HG03175 (cell line): ENCODE measurements around the gene EDAR.

ENCODE experiments used
- ATAC-seq: cut with Tn5 transposase; IDR thresholded peaks from one replicate; pipeline ENCODE4 v1.9.1; 2021; ENCODE audit warnings: mild to moderate bottlenecking, moderate library complexity; ENCODE audit not compliant: unreplicated experiment

The EDAR gene

DNA sequence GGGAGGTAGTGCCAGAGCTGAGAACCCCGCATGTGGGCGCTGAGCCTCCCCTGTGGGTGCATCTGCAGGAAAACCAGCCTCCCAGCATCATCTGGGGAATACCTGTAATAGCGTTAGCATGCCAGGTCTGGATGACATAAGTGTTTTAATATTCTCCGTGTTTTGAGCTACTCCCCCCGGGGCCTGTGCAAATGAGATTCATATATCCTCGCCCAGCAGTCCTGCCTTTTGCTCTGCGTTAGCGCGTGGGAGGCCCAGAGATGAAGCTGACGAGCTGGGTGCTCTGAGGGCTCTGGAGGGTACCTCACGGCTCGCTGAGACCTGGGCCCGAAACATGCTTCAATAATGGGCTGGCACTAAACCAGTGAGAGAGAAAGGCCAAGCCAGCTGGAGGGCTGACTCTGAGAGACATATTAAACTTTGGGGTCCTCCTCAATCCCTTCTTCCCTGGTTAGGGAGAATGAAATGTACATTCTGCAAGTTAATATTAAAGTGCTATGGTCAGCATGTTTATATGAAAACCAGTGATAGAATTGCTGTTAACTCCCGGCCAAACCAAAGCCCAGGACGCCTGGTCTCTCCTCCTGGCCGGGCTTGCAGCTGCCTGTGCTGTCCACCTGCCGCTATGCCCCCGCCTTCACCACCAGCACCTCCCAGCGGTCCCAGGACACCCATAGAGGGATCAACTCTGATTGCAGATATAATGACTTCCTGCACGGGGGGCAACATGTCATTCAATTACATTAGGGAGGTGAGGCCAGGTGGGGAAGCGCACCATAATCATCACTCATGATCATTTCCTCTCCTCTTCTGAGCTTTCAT lies 77.0 kb downstream of the EDAR start:
- ATAC-seq, result no peak

GRCh38 chr2:108911401-108911800 lies 77.6 kb downstream of the EDAR start:
- no peak for ATAC-seq

- no peak for ATAC-seq
These were observed 78.3 kb downstream of the EDAR start for GRCh38 chr2:108910541-108911396.

DNA sequence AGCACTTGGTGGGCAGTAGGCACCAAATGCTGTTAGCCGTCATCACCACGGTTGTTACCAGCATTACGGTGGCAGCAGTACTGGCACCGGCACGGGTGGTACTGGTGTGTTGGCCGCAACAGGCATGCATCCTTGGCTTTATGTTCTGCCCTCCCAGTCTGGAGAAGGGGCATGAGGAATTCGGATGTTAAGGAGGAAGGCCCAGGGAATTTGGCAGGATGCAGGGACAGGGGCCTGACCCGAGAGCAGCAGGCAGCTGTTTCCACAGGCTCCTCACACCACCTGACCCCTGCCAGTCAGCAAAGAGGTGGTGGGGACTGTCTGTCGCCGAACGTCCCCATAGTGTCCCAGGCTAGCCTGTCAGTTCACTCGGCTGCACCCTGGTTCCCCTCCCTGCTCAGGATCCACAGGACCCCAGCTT lies 79.0 kb downstream of the EDAR start:
- no peak for ATAC-seq

DNA sequence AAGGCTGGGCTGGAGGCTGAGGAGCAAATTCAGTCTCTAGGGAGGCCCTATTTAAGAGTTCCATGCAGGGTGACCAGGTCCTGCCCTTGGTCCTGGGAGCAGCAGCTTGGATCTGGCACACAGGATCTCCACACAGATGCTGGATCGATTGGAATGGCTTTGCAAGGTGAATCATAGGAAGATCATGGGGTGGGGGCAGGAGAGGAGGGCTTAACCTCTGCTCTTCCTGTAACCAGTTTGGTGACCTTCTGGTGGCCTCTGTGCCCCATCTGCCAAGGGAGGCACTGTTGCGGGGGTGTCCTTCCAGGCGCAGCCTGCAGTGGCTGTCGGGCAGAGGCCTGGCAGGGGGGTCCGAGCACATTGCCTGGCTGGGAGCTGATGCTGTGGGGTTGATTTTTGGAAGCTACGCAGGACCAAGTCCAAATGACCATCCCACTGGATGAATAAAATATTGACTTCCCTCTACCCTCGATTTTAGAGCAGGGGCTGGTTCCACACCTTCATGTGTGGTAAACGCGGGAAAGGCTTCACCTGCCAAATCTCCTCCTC lies 79.7 kb downstream of the EDAR start:
- ATAC-seq, result no peak

- ATAC-seq, result no peak
These were observed 80.3 kb downstream of the EDAR start for GRCh38 chr2:108908713-108909070.

- no peak for ATAC-seq
These were observed 81.0 kb downstream of the EDAR start for GRCh38 chr2:108907822-108908712.

- ATAC-seq, result no peak
These were observed 82.5 kb downstream of the EDAR start for GRCh38 chr2:108906403-108907077.

DNA sequence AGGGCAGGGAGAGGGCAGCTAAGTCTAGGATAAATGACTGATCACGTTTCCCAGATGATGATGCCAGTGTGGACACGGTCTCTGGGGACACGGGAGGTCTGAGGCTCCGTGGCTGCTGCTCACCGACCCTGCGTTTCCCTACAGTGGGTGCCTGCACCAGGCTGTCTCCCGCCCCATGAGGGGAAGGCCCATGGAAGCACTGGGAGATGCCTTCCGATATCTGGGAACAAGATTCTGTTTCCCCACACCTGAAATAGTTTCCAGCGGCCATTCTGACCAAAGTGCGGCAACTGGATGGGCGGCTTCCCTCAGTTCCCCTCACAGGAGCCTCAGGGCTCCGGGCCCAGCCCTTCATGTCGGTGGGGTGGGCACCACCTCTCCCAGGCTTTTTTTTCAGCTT lies 83.1 kb downstream of the EDAR start:
- no peak for ATAC-seq

DNA sequence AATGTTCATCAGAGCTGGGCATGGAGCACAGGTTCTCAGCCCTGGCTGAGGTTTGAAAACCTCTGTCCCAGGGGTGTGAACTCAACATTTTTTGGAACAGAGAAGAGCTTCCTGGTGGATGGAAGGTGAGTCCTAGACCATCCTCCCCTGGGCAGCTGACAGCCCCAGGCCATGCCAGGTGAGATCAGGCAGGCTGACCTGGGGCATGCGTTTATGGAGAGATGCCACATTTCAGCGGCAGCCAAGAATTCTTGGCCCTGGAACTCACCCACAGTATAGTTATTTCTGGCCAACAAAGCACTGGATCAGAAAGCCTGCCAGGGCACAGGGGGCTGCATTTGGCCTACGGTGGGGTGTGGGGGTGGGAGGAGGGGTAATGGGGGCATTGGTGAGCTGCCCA lies 83.8 kb downstream of the EDAR start:
- no peak for ATAC-seq

DNA sequence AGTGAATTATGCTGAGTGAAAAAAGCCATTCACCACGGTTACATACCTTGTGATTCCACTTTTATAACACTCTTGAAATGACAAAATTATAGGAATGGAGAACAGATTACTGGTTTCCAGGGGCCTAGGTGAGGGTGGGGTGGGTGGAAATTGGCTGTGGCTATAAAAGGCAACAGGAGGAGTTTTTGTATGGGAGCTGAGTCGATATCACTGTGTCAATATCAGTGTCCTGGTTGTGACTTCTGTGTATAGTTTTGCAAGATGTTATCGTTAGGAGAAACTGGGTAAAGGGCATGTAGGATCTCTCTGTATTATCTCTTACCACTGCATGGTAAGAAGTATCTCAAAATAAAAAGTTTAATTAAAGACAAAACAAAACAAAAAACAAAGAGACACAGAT lies 84.3 kb downstream of the EDAR start:
- no peak for ATAC-seq

- no peak for ATAC-seq
These were observed 90.5 kb downstream of the EDAR start for GRCh38 chr2:108898315-108899082.

- ATAC-seq, result no peak
These were observed 92.3 kb downstream of the EDAR start for GRCh38 chr2:108896741-108897140.

GRCh38 chr2:108895188-108895587 lies 93.8 kb downstream of the EDAR start:
- ATAC-seq, result no peak

DNA sequence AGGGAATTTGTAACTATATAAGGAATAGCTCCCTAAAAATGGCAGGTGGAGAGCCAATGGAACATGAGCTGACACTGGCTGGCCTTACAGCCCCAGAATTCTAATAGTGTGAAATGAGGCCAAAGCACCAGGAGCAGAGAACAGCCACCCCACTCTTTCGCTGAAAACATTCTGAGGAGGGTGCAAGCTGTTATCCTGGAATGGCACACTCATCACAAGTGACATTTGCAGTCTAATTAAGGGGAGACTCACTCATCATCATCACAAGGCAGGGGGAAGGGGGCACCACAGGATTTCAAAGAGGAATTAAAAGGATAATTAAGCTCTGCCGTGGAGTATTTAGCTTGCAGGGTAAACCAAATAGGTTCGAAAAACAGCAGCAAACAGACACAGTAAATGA lies 94.3 kb downstream of the EDAR start:
- ATAC-seq, result no peak

GRCh38 chr2:108893277-108893676 lies 95.7 kb downstream of the EDAR start:
- ATAC-seq, result no peak

GRCh38 chr2:108889907-108890306 lies 99.1 kb downstream of the EDAR start:
- ATAC-seq, result no peak

DNA sequence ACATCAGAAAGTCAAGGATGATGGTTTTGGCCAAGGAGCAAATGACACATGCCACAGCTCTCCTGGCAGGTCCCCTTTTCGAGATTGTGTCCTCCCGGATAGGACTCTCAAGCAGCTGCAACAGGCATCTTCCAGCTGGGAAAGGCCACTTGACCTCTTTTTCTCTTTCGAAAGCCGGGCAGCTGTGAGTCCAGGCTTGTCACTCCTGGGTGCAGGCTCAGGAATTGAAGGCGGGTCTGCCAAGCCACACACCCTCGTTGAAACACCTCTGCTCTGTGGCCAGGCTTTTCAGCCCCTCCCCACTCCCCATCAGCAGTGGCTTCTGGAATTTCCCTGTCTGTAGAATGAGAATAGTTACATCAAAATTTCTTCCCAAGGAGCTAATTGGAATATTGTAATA lies 104.4 kb downstream of the EDAR start:
- ATAC-seq, result no peak

DNA sequence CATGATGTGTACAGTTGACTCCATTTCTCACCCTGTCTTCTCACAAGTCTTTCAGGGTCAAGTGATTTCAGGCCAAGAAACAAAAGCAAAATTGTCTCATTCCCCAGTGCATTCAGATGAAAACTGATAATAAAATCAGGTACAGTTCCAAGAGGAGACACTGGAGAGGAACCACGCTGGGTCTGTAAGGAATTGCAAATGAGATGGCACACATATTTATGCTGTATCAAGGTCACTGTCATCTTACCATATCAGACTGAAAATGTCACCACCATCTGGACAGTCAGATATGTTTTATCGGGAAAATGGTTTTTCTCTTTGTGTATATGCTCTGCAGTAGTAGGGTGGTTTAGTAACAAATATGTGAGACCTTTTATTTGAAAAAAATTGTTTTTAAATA lies 110.7 kb downstream of the EDAR start:
- ATAC-seq, result no peak

DNA sequence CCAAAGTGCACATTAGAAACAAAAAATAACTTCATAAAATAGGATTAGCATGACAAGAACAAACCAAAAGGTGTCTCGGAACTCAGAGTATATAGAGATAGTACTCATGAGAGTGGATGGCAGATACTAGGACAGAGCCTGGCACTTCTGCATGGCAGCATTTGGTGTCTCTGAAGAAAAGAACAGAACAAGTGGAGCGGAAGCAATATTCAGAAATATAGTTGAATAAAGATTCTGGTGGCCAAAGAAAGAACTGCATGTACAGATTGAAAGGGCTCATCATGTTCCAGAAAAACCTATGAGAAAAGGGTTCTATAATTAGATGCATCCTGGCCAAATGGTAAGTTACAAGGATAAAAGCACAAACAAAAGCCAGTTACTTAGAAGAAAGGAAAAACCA lies 111.5 kb downstream of the EDAR start:
- ATAC-seq, result no peak
